ENCODE data around the gene GPC6.
"Not testable (repeated sequence)": the region's sequence is repeated elsewhere in the genome, so short reads cannot be mapped to it uniquely, and the experiment has no call there.

The GPC6 gene

GRCh38 chr13:94280349-94280748, 1053.7 kb downstream of the GPC6 start:
- peak; percentile 42 for DNase-seq

DNA sequence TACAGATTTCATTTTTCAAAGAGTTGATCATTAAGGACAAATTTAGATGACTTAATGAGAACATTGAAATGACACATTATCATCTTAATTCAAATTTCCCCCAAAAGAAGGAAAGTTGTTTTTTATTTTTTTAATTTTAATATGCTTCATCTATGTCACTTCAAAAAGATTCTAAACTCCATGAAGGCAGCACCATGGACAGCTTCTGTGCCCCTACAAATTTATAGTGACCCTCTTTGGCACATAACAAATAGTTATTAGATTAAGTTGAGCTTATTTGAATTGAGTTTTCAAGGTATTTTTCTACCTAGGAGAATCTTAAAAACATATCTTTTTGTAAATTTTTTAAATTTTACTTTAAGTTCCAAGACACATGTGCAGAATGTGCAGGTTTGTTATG, 1054.2 kb downstream of the GPC6 start:
- DNase-seq: no peak

GRCh38 chr13:94286581-94286980, 1060.0 kb downstream of the GPC6 start:
- no peak for DNase-seq

- DNase-seq: no peak
Measured at GRCh38 chr13:94291631-94292322, 1065.2 kb downstream of the GPC6 start.

- no peak for DNase-seq
Measured at GRCh38 chr13:94292323-94292640, 1065.7 kb downstream of the GPC6 start.

DNA sequence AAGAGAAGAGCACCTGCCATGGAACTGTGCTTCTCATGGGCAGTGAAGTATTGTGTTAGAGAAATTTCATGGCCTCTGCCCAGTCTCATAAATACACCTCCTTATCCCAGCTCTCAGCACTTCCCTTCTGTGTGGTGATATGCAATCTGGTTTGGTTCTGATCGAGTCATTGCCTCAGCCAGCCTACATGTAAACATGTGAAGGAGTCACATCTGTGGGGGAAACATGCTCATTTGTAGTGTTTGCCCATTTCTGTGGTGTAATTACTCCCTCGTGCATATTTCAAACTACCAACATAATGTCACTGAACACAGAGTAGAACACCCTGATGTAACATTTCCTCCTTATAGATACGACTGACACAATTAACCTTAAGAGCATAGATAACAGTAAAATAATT, 1069.9 kb downstream of the GPC6 start:
- DNase-seq: no peak

DNA sequence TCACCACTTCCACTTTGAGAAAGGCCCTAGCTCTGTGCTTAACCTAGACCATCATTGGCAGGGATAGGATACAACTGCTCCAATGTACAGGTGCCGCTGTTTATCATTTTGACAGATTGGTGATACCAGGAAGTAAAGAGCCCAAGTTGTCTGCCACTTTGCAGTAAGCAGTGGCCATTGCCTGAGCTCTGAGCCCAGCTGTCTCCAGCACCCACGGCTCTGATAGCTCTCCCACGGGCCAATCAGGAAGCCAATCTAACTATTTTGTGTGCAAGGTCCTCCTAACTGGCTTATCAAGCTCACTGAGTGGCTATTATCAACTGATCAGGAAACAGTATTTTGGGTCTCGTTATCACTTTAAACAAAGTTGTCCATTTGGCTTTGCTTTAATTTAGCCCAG, 1071.7 kb downstream of the GPC6 start:
- no peak for DNase-seq

DNA sequence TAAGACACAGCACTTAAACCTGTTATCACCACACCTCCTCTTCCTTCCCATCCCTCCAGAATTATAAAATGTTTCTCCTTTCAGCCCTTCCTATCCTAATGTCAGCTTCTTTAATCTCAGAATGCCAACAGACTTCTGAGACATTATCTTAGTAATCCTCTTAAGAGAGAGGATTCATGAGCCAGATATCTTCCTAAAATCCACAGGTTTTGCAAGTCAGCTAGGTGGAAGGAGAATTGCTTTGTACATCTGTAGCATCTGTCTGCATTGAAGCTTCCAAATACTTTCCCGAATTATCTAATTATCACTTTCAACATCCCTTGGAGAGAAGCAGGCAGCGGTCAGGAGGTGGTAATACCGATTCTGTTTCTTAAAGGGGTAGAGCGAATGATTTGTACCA, 1073.8 kb downstream of the GPC6 start:
- no peak for DNase-seq

DNA sequence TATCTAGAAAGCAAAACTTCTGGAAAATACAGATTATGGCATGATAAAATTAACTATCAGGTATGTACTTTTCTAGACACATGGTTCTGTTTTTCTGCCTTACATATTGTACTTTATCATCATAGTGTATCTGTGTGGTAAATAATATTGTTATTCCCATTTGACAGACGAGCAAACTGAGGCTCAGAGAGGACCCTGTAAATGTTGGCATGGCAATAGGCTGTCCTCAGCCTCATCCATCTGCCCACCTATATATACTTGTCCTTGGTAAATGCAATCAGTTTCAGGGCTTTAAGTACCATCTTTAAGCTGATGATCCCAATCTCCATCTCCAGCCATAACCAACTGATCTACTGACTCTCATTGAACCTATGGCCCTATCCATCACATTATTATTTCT, 1074.9 kb downstream of the GPC6 start:
- DNase-seq: no peak

DNA sequence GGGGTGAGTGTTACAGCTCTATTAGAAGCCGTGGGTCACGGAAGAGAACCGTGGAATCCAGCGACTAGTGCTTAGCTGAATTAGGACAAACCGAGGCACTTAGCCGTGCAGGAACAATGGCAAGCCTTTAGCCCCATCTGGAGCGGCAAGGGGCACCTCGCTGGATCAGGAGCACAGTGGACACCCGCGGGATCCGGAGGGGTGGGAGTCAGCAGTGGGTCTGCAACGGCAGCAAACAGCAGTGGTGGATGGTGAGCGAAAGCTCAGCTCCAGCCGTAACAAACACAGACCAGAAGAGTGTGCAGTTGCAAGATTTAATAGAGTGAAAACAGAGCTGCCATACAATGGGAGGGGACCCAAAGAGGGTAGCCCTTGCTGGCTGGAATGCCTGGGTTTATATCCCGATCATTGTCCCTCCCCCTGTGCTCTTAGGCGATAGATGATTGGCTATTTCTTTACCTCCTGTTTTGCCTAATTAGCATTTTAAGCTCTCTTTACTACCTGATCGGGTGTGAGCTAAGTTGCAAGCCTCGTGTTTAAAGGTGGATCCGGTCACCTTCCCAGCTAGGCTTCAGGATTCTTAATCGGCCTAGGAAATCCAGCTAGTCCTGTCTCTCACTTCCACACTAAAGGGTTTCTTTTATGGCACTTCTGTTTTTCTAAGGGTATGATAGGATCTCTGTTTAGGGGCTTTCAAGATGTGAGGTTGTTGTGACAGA, 1076.4 kb downstream of the GPC6 start:
- DNase-seq: not testable (repeated sequence)

DNA sequence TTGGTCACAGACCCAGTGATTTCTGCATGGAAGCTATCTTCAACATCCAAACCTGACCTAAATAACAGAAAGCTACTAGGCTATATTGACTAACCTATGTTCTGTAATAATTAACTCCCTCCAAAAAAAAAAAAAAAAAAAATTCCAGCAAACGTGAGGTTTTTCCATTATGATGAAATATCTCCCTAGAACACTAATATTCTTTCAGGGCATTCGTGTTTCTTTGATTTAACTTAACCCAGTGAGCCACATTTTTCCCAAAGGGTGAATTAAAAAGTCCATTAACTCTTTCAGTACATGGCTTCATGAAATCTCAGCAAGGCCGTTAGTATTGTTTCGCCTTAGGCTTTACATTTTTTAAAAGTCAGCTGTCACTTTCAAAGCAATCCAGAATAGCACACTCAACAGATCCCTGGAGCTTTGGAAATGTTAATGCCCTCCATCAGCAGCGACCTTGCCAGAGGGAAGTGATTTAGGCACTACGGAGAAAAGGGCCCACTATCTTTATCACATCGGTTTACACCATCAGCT, 1077.1 kb downstream of the GPC6 start:
- no peak for DNase-seq

DNA sequence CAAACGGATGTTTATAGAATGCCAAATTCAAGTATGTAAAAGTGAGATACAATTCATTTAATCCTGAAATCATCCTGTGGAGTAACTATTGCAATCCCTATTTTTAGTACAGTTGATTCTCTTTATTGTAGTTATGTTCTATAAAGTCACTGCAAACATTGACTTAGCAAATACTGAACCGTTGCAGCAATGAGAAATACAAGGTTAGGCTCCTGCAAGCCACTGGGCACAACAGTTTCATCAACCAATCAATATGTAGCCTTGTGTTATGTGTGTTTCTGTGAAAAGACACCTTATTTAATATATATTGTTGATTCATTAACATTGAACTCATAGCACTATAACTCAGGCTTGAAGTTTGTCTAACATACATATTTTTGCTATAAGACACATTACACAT, 1078.4 kb downstream of the GPC6 start:
- DNase-seq: no peak

- DNase-seq: peak; percentile 17
Measured at GRCh38 chr13:94305463-94305862, 1078.9 kb downstream of the GPC6 start.

GRCh38 chr13:94305934-94306333, 1079.3 kb downstream of the GPC6 start:
- no peak for DNase-seq

DNA sequence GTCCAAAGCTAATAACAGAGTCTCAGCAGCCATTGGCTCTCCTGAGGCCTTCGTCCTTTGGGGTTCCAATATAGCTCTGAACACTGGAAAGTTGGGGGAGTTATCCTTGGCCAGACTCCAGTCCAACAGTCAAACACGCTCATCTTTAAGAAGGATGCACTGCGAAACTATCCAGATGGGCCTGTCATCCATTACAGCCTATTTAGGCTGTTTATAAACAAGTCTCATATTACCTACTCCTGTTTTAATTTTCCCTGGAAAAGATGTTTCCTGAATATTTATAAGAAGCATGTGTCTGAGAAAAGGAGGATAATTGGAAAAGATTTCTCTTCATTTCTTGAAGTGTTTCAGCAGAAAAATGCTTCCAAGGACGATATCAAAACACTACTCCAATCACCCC, 1082.2 kb downstream of the GPC6 start:
- no peak for DNase-seq

DNA sequence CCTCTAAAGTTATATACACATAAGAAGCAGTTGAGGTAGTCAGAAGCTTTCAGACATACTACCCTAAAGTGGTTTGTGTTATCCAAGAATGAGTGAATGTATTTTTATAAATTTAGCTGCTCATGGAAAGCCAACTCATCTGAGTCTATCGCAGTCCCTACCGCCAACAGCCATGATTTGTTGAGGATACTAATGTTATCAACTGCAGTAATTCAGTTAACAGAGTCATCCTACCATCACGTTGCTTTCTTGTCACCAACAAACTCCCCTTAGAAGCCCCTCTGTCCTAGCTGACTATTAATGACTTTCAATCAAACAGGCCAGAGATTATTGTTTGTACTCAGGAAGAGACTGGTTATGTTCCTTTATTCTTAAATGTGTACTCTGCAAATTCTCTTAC, 1083.0 kb downstream of the GPC6 start:
- DNase-seq: no peak

DNA sequence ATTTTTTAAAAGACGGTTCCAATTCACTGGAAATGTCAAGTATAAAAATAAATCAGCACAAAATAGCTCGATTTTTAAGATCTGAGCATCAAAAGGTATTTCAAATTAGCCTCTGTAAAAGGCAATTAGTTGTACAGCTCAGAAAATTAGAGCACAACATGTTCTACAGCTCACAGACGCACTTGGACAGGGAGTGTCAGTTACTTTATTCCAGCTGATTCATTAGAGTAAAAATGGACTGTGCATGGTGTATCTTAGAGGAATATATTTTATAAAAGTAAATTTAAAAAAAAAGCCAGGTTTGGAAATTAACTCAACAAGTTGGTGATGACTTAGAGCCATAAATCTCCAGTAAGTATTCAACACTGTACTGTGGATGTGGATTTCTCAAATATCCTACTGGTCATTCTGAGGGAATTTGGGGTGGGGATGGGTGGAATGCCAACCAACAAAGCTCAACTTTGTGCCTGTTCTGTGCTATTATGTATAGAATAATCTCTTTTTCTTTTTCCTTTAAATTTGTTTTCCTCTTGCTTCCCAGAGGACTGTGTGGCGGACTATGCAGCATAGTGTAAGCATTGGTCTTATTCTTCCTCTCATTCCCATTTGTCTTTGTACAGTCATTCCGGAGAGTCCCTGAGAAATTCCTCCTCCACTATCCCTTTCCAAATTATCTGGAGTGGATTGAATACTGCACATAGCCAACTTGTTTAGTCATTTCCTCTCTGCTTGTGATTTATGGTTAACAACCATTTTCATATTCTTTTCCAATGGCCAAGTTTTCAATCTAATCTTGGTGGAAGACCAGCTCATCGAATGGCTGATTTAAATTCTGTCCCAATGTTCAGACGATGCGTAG, 1083.6 kb downstream of the GPC6 start:
- DNase-seq: peak; percentile 30

GRCh38 chr13:94311893-94312292, 1085.3 kb downstream of the GPC6 start:
- no peak for DNase-seq

GRCh38 chr13:94312511-94313216, 1086.1 kb downstream of the GPC6 start:
- DNase-seq: no peak

DNA sequence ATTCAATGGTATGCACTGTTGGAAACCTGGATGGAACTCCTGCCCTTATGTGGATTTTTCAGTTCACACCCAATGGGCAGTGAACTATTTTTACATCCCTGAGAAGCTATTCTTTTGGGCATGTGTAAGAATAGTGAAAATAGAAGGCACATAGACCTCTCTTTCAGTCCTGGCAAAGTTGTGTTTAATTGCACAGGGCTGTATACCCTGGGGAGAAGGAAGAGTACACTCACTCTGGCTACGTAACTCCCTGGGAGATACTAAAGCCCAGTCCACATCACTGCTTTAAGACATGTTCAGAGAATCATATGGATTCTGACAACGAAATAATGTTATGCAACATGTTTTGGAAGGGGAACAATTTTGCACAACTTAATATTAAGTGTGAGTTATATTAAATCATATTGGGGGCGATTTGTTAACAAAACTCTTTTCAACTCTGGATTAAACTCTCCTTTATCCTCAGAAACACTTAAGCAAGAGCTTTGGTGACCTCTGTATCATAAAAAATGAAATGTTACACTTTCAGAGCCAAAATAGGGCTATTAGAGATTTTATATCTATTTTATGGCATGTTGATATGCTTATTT, 1086.8 kb downstream of the GPC6 start:
- no peak for DNase-seq

GRCh38 chr13:94313926-94314325, 1087.3 kb downstream of the GPC6 start:
- no peak for DNase-seq

- DNase-seq: no peak
Measured at GRCh38 chr13:94315188-94315587, 1088.6 kb downstream of the GPC6 start.

DNA sequence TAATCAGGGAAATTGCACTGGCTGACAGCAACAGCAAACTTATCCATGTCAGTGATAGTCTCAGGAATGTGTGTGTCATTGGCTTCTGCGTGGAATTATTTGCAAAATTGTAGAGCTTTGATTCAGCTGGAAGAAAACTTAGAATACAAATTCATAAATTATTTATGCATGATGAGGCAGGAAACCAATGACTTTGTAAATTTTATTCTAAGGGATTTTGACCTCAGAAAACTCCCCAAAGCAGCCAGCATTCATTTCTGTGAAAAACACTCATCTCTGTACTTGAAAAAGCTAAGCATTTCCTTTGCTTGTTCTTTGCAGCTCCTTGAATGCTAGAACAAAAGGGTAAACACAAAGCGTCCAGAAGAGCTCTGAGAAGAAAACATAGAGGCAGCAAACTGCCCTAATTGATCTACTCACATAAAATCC, 1090.5 kb downstream of the GPC6 start:
- no peak for DNase-seq

Data from amniotic stem cell (primary cell).